ENCODE results near the gene IL1RAP.

DNA sequence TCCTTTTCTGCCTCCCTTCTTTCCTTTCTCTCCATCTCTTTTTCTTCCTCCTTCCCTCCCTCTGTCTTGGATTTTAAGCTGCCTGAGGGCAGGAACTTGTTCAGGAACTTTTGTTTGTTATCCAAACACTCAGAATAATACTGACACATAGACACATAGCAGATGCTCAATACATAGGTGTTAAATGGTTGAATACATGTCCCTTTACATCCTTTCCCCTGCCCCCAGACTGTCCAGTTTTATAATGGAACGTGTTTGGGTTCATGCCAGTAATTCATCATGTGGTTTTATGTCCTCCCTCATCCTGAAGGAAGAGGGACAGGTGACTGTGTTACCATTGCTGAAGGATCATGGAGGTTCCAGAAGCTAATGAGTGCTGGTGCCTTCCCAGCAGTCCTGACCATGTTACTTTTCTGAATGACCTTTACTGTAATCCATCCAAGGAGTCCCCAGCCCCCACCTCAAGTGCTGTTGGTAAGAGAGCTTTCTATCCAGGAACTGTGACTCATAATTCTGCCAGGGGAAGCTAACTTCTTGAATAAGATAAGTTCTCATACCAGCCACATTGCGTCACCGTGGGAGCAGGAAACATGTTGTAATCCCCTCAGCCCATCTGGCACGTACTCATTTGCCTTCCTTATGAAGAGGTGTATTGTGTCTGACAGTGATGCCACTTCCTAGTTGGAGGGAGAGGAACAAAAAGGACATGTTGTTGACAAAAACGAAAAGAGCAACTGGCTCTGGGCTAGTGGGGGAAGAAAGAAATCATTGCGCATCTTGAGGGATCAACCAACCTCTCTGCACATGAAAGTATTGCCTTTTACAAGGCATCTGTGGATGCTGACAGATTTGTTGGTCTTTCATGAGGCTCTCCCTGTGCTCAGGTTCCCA is 52.4 kb downstream of the IL1RAP start:
- TF ChIP-seq, protein P1, sequence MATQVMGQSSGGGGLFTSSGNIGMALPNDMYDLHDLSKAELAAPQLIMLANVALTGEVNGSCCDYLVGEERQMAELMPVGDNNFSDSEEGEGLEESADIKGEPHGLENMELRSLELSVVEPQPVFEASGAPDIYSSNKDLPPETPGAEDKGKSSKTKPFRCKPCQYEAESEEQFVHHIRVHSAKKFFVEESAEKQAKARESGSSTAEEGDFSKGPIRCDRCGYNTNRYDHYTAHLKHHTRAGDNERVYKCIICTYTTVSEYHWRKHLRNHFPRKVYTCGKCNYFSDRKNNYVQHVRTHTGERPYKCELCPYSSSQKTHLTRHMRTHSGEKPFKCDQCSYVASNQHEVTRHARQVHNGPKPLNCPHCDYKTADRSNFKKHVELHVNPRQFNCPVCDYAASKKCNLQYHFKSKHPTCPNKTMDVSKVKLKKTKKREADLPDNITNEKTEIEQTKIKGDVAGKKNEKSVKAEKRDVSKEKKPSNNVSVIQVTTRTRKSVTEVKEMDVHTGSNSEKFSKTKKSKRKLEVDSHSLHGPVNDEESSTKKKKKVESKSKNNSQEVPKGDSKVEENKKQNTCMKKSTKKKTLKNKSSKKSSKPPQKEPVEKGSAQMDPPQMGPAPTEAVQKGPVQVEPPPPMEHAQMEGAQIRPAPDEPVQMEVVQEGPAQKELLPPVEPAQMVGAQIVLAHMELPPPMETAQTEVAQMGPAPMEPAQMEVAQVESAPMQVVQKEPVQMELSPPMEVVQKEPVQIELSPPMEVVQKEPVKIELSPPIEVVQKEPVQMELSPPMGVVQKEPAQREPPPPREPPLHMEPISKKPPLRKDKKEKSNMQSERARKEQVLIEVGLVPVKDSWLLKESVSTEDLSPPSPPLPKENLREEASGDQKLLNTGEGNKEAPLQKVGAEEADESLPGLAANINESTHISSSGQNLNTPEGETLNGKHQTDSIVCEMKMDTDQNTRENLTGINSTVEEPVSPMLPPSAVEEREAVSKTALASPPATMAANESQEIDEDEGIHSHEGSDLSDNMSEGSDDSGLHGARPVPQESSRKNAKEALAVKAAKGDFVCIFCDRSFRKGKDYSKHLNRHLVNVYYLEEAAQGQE (IDR thresholded peaks at IDR 0.05; ENCODE audit: borderline replicate concordance), result no peak
- TF ChIP-seq, protein P1 (CRISPR knock-in tag; IDR thresholded peaks at IDR 0.05; ENCODE audit: low read depth), result no peak
- TF ChIP-seq RCOR1 (IDR thresholded peaks at IDR 0.05; ENCODE audit: borderline replicate concordance in 1 of 2, low read depth in 2 of 2, low read length in 2 of 2) (no peak), GABPB2 (CRISPR knock-in tag; conservative IDR thresholded peaks at IDR 0.05) (no peak), ESRRA (IDR thresholded peaks at IDR 0.05; ENCODE audit: borderline replicate concordance, low read depth) (no peak)
